Effector memory CD4-positive, alpha-beta T cell (primary cell): ENCODE data around the gene MYCN.

Experiments
- DNase-seq, 3 donors: peaks; one replicate each; pipeline ENCODE4 v3.0.0-alpha.2; 2020
- H3K27ac ChIP-seq: 2 replicates; pipeline ENCODE4 v1.7.0; 2013; ENCODE audit warnings: mild to moderate bottlenecking, low read length, moderate library complexity; ENCODE audit not compliant: insufficient read depth, poor library complexity, severe bottlenecking
- H3K27me3 ChIP-seq: replicated peaks from 2 replicates; pipeline ENCODE4 v1.7.0; 2013; ENCODE audit warnings: mild to moderate bottlenecking, low read length; ENCODE audit not compliant: insufficient read depth, control insufficient read depth, poor library complexity, severe bottlenecking
- H3K36me3 ChIP-seq: 2 replicates; pipeline ENCODE4 v1.7.0; 2013; ENCODE audit warnings: mild to moderate bottlenecking, low read length, moderate library complexity; ENCODE audit not compliant: control insufficient read depth, insufficient read depth
- H3K4me1 ChIP-seq: 2 replicates; pipeline ENCODE4 v1.7.0; 2013; ENCODE audit warnings: low read length, mild to moderate bottlenecking; ENCODE audit not compliant: control insufficient read depth, insufficient read depth, poor library complexity, severe bottlenecking
- H3K4me3 ChIP-seq: 2 replicates; pipeline ENCODE4 v1.7.0; 2013; ENCODE audit warnings: low read length, low read depth, mild to moderate bottlenecking; ENCODE audit not compliant: insufficient read depth, poor library complexity, severe bottlenecking
- H3K9me3 ChIP-seq: 2 replicates; pipeline ENCODE4 v1.7.0; 2013; ENCODE audit warnings: mild to moderate bottlenecking, low read length, moderate library complexity; ENCODE audit not compliant: control insufficient read depth

Gene MYCN

DNA sequence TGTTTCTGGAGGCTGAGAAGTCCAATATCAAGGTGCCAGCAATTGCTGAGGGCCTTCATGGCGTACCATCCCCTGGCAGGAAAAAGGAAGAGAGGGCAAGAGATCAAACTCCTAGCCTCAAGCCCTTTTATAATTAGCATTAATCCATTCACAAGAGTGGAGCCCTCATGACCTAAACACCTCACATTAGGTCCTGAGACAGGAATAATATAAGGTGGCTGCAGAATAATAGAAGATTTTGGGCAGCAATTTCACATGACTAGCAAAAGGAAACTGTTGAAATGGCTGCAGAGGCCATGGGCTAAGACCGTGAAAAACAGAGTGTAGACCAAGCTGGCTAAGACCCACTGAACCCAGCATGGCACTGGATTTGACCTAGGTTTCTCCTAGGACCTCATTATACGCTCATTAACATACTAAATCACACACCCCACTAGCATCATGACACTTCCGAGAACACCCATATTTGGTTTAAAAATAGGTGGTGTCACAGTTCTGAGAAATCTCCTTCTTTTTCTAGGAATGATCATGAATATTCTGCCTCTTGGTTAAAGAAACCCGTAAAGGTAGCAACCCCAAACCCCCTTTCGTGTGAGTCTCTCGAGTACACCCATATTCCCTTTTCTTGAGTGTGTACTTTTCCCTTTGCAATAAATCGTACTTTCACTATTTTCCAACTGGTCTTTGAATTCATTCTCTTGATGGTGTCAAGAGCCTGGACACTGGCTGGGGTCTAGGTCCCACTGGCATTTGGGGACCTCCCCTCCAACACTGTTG, 3.1 kb upstream of the MYCN start:
- peaks cover 15% of the 10 kb centered on the region for H3K4me1 ChIP-seq
- H3K36me3 ChIP-seq: no peaks in the 10 kb centered on the region
- no peaks in the 10 kb centered on the region for H3K9me3 ChIP-seq
- peaks cover 11% of the 10 kb centered on the region for H3K27me3 ChIP-seq
- no peak for DNase-seq
- no peak overlapping the region for H3K4me3 ChIP-seq
- no peak overlapping the region for H3K27ac ChIP-seq

DNA sequence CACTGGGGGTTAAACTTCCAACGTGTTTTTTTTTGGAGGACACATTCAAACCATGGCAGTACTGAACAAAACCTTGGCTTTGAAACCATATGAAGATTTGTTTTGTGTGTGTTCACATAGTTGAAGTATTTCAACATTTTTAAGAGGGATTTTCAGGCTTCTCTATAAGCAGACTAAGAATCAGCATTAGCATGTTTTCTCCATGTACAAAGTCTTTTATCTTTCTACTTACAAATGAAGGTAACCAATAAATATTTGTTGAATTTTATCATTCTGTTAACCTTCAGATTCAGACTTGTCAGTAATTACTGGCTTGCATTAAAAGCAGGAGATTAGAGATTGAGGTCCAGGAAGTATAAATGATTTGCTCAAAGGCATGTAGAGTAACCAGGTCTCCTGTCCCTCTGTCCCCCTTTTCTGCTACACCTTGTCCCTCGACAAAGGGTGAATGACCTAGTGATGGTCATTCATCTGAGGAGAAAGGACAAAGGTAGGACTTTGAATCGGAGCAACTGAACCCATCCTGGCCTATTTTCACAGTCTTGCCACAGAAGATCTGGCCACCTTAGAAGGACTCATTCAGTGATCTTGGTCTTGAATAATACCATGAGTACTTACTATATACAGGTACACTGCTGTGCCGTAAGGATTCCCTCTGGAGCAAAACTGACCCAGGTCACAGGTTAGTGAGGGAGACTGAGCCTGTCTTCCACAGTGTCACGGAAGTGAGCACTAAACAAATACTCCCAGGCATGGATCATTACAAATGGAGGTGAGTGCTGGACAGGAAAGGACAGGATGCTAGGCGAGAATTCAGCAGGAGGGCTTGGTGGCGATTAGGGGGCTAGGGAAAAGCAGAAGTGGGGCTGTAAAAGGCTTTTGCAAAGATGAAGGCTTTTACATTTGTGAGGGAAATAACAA, 2.2 kb upstream of the MYCN start:
- peaks cover 15% of the 10 kb centered on the region for H3K4me1 ChIP-seq

DNA sequence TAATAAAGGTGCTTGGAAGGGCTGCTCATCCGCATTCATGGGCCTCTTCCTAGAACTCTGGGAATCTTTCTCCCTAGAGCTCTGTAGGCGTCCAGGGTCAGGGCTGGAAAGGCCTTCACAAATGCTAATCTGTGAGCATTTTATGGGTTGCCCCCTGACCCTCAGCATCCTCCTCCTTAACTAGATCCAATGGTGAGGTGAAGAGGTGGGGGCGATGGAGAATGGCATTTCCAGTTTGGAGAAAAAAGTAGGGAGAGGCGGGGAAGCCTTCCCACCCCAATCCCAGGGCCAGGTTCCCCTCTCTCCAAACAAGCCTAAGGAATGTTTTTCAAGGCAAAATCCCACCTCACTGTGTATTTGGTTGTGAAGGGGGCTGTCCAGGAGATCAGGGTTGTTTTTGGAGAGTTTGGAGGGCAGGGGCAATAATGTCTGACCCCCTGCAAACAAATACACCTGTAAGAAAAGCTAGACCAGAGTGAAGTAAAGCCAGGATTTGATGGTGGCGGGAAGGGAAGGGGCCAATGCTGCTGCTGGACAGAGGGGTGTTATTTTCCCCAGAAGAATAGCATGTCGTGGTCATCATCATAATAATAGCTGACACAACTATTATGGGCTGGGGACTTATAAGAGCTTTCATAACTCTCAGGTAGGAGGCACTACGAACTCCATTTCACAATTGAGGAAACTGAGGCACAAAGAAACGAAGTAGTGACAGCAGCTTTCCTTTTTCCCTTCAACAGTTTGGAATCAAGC, 1.4 kb upstream of the MYCN start:
- no peaks in the 10 kb centered on the region for H3K36me3 ChIP-seq
- H3K4me1 ChIP-seq: peaks cover 19% of the 10 kb centered on the region
- no peak overlapping the region for H3K4me3 ChIP-seq
- H3K27ac ChIP-seq: no peak overlapping the region
- H3K27me3 ChIP-seq: peaks cover 11% of the 10 kb centered on the region
- no peak for DNase-seq
- no peaks in the 10 kb centered on the region for H3K9me3 ChIP-seq

More for the DNA sequence above, 2.2 kb upstream of the MYCN start:
- Histone ChIP-seq H3K9me3 (no peaks in the 10 kb centered on the region), H3K27me3 (peaks cover 11% of the 10 kb centered on the region), H3K27ac (no peak overlapping the region), H3K4me3 (no peak overlapping the region), H3K36me3 (no peaks in the 10 kb centered on the region)
- DNase-seq: no peak

DNA sequence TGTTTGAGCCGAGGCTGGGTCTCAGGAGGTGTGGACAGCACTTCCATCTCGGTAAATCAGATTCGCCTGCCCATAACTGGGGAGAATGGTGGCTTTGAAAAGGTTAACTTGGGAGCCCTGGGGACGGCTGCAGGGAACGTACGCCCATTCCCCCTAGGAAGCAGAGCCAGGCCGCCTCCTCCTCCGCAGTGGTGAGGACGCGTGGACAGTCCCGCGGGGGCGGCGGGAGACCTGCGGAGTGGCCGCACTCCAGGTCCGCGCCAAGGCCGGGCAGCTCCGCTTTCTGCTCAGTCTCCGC, 845 bp upstream of the MYCN start:
- no peak for DNase-seq
- H3K4me3 ChIP-seq: no peak overlapping the region
- H3K36me3 ChIP-seq: no peaks in the 10 kb centered on the region
- H3K27me3 ChIP-seq: peaks cover 11% of the 10 kb centered on the region
- no peaks in the 10 kb centered on the region for H3K9me3 ChIP-seq
- peaks cover 19% of the 10 kb centered on the region for H3K4me1 ChIP-seq
- no peak overlapping the region for H3K27ac ChIP-seq

DNA sequence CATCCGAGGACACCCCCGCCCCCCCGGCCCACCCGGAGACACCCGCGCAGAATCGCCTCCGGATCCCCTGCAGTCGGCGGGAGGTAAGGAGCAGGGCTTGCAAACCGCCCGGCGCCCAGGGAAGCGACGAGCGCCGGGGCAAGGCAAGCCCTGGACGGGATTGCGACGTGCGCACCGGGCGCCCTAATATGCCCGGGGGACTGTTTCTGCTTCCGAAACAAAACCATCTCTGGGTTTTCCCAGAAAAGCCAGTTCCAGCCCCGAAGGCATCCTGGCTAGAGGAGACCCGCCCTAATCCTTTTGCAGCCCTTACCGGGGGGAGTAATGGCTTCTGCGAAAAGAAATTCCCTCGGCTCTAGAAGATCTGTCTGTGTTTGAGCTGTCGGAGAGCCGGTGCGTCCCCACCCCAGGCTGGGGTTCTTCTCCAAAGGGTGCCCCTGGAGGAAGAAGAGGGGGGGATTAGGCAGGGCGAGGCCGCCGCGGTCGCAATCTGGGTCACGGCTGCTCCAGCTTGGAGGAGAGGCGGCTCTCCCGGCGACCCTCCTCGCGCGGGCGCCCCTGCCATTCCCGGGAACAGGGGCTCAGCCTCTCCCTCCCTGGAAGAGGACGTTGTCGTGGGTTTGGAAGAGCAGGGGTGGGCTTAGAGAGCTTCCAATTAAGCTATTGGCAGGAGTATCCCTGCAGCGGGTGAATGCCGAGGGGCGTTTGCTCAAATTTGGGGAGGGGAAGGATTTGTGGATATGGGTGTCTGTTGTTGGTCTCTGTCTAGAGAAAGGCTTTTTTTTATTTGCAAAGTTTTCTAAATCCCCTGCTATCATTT, 521 bp downstream of the MYCN start:
- no peak for DNase-seq
- H3K27ac ChIP-seq: no peak overlapping the region
- no peak overlapping the region for H3K4me3 ChIP-seq
- H3K4me1 ChIP-seq: peaks cover 19% of the 10 kb centered on the region
- peaks cover 11% of the 10 kb centered on the region for H3K27me3 ChIP-seq
- H3K36me3 ChIP-seq: no peaks in the 10 kb centered on the region
- H3K9me3 ChIP-seq: no peaks in the 10 kb centered on the region

DNA sequence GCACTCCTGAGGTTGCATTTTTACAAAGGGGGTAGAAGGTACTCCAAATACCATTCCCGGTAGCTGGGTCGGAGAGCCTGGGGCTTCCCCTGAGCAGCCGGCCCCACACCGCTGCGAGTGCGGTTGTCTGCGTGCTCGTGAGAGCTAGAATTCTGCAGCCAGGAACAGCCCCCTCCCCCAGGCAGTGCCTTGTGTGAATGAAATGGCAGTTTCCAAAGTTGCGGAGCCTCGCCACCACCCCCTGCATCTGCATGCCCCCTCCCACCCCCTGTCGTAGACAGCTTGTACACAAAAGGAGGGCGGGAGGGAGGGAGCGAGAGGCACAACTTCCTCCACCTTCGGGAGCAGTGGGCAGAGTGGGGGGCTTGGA, 1.1 kb downstream of the MYCN start:
- Histone ChIP-seq H3K4me3 (peak overlapping the region; percentile 44), H3K9me3 (no peaks in the 10 kb centered on the region), H3K27me3 (peaks cover 11% of the 10 kb centered on the region), H3K4me1 (peaks cover 19% of the 10 kb centered on the region), H3K27ac (no peak overlapping the region), H3K36me3 (no peaks in the 10 kb centered on the region)
- no peak for DNase-seq

DNA sequence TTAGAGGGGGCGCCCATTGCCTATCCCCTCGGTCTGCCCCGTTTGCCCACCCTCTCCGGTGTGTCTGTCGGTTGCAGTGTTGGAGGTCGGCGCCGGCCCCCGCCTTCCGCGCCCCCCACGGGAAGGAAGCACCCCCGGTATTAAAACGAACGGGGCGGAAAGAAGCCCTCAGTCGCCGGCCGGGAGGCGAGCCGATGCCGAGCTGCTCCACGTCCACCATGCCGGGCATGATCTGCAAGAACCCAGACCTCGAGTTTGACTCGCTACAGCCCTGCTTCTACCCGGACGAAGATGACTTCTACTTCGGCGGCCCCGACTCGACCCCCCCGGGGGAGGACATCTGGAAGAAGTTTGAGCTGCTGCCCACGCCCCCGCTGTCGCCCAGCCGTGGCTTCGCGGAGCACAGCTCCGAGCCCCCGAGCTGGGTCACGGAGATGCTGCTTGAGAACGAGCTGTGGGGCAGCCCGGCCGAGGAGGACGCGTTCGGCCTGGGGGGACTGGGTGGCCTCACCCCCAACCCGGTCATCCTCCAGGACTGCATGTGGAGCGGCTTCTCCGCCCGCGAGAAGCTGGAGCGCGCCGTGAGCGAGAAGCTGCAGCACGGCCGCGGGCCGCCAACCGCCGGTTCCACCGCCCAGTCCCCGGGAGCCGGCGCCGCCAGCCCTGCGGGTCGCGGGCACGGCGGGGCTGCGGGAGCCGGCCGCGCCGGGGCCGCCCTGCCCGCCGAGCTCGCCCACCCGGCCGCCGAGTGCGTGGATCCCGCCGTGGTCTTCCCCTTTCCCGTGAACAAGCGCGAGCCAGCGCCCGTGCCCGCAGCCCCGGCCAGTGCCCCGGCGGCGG, 1.7 kb downstream of the MYCN start:
- H3K4me3 ChIP-seq: peak overlapping the region; percentile 44
- H3K9me3 ChIP-seq: no peaks in the 10 kb centered on the region
- H3K4me1 ChIP-seq: peaks cover 19% of the 10 kb centered on the region
- DNase-seq: no peak
- H3K27me3 ChIP-seq: peaks cover 11% of the 10 kb centered on the region
- no peak overlapping the region for H3K27ac ChIP-seq
- H3K36me3 ChIP-seq: no peaks in the 10 kb centered on the region

DNA sequence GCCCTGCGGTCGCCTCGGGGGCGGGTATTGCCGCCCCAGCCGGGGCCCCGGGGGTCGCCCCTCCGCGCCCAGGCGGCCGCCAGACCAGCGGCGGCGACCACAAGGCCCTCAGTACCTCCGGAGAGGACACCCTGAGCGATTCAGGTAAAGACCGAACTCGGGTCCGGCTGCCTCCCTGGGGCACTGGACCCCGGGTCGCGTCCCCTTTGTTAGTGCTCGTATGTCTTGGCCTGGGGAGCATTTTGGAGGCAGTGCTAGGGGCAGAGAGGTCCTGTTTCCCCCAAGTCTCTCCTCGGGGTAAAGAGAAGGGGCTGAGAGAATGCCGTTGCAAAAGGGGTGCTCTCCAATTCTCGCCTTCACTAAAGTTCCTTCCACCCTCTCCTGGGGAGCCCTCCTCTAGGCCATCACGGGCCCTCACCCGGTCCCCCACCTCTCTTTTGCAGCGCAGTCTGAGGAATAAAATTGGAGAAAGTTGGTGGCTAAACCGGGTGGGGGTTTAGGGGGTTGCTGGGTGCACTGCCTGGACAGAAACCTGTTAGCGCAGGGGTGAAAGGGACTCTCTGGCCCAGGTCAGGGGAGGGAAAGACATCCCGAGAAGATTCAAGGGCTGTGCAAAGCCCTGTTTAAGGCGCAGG, 2.5 kb downstream of the MYCN start:
- no peak overlapping the region for H3K4me3 ChIP-seq
- no peaks in the 10 kb centered on the region for H3K9me3 ChIP-seq
- DNase-seq: no peak
- peaks cover 11% of the 10 kb centered on the region for H3K27me3 ChIP-seq
- no peaks in the 10 kb centered on the region for H3K36me3 ChIP-seq
- no peak overlapping the region for H3K27ac ChIP-seq
- H3K4me1 ChIP-seq: peaks cover 19% of the 10 kb centered on the region
